Epithelial cell of proximal tubule (primary cell): Measurements from ENCODE around the gene PAX8. TPM values are rescaled to one million over a fixed set of nuclear protein-coding genes. Genes with fewer than 3 reads are reported as not detected.

Source experiments
- DNase-seq: peaks from one replicate; pipeline ENCODE4 v3.0.0-alpha.2; 2011; ENCODE audit warnings: low read depth
- H3K4me3 ChIP-seq: 2 replicates; pipeline ENCODE4 v1.5.1; 2011; ENCODE audit warnings: low read depth, mild to moderate bottlenecking, low read length
- total RNA-seq: library from RNA; depleted of rRNA; stranded (reverse); fragments of >200 nt; gene quantifications from 2 replicates; pipeline ENCODE4 v1.2.3, GENCODE V29; 2015
- TF ChIP-seq, protein P1 (sequence below): conservative IDR thresholded peaks from 2 replicates; pipeline ENCODE4 v1.5.1; 2012; ENCODE audit warnings: low read depth, mild to moderate bottlenecking, low read length

PAX8 gene
- total RNA-seq, 1 donor from 2014 or later: 127 TPM

DNA sequence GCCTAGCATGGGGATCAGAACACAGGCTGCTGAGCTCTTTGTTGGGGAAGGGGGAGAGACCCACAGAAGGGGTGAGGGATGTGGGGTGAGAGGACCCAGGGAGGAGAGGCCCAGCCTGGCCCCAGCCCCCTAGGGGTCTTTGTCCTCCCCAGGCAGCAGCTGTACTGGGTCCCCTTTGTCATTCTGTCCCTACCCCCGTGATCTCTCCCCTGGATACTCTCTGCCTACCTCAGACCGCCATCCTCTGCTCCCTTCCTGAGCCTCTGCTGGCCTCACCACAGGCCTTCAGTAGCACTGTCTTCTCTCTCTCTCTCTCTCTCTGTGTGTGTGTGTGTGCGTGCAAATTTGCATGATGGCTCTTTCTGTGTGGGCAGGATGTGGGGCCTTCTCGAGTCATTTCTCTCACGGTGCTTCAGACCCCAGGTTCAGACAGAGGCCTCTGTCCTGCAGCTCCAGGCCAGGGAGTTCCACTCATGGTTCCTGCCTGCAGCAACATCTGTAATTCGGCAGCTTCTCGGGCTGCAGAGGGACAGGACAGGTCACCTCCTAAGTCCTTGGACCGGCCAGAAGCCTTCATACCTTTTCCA is 103.6 kb downstream of the PAX8 start:
- TF ChIP-seq, protein P1, sequence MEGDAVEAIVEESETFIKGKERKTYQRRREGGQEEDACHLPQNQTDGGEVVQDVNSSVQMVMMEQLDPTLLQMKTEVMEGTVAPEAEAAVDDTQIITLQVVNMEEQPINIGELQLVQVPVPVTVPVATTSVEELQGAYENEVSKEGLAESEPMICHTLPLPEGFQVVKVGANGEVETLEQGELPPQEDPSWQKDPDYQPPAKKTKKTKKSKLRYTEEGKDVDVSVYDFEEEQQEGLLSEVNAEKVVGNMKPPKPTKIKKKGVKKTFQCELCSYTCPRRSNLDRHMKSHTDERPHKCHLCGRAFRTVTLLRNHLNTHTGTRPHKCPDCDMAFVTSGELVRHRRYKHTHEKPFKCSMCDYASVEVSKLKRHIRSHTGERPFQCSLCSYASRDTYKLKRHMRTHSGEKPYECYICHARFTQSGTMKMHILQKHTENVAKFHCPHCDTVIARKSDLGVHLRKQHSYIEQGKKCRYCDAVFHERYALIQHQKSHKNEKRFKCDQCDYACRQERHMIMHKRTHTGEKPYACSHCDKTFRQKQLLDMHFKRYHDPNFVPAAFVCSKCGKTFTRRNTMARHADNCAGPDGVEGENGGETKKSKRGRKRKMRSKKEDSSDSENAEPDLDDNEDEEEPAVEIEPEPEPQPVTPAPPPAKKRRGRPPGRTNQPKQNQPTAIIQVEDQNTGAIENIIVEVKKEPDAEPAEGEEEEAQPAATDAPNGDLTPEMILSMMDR: no peak
- no peak overlapping the region for H3K4me3 ChIP-seq
- DNase-seq: no peak

DNA sequence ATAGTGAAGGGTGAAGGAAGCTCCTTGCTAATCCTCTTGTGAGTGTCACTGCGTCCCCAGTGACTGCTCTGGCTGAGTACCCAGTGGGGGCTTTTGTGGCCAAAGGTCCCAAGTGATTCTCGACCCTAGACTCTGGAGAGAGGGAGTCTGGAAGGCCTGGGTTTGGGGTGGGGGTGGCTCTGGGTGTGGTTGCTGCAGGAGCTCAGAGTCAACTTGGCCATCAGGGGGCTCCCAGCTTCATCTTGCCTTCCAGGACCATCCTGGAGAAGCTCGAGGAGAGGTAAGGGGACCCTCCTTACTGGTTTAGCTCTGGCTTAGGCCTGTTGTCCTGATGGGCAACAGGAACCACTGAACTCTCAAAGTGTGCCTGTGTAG is 104.4 kb downstream of the PAX8 start:
- TF ChIP-seq, protein P1: no peak
- H3K4me3 ChIP-seq: no peak overlapping the region
- DNase-seq: no peak

DNA sequence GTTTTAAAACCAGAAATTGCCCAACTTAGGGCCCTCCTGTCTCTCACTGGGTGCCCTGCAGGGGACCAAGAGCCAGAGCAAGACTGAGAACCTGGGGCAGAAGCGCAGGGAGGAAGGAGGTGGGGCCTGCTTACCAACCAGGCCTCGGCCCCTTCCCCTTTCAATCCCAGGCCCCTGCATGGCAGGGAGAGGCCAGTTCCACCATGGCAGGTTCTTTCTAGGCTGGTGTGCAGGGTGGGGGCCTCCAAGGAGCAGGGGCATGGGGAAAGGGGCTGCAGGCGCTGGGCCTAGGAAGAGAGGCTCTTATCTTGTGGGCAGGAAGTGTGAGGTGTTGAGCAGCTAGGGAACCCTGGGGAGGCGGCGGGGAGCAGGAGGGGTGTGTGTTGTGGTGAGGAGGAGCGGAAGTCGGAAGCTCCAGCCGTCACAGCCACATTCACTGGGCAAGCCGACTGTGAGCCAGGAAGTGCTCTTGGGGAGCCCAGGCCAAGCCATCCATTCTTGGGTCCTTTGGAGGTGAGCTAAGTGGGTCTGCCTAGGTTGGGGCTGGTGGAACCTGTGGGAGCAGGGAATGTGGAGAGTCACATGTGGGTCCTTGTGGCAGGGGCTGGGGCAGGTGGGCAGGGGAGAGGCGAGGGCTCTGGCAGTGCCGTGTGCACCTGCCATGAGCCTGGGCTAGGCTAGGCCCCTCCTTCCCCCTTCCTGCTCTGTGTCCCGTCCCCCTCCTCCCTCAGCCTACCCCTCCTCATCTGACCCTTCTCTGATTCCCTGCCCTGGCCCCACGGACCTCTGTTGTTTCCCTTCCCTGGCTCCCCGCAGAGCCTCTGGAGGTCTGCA is 105.0 kb downstream of the PAX8 start, which contains the start of gene PSD4:
TSS of gene PSD4 (plus strand) at position 430 of the 834 bp plus-strand sequence. CDS start 8,486 bp downstream, outside the sequence.
- TF ChIP-seq, protein P1: no peak
- H3K4me3 ChIP-seq: no peak within 1 kb of the TSS
- no peak for DNase-seq

DNA sequence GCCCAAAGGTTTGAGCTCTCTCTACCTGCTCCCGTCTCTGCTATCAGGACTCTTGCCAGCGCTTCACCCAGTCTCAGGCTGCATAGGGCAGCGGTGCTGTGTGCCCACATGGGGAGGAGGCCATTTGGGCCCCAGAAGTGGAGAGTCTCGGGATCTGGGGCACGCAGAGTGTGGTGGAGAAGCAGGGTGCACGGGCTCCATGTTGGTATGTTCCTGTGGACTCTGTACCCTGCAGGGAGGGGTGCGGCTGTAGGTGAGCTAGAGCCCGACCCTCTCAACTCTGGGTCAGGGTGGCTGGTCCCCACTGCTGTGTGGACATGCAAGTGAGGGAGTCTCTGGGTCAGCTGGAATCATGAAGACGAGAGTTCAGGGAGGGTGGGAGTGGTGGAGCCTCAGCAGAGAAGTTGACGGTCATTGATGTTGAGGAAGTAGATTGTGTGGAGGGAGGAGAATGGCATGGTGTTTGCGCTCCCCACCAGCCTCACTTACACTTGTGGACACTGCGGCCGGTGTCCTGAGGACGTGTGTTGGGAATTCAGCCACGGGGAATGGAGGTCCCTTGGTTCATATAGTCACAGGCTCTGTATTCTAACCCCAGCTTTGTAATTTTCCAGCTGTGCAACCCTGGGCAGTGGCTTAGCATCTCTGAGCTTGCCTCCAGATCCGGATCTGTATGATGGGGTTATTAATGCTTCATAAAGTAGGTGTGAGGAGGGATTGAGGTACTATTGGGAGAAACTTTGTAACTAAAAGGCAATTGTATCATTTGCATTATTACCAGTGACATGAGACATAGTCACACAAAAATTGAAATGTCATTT is 105.8 kb downstream of the PAX8 start:
- TF ChIP-seq, protein P1: no peak
- no peak overlapping the region for H3K4me3 ChIP-seq
- no peak for DNase-seq

DNA sequence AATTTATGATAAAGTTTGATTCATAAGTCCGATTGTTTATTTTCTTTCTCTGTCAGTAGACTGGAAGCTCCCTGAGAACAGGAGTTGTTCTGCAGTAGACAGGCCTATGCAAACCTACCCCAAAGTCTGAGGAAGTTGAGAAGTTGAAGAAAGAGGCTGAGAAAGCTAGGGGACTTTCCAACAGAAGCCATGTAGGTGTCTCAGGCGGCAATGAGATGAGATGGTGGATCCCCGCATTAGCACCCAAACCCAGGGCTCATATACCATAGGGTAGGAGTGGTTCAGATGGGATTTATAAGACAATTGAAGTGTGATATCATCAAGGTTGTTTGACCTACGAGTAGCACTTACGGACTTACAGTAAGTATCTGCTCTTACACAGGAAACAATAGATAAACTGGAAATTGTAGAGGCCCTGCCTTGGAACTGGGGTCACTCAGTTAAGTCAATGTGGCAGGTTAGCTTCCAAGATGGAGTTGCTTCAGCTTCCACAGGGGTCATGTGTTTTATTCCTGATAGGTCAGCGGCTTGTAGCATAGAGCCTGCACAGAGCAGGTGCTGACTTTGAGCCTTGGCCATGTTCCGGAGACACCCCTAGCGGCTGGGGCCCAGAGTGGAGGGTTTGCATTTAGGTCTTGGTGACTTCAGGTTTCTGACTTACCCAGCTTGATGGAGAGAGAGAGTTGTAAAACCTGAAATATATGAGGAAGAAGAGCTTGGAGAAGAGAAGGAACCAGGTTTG is 107.2 kb downstream of the PAX8 start:
- no peak for DNase-seq
- TF ChIP-seq, protein P1: no peak
- H3K4me3 ChIP-seq: no peak overlapping the region

DNA sequence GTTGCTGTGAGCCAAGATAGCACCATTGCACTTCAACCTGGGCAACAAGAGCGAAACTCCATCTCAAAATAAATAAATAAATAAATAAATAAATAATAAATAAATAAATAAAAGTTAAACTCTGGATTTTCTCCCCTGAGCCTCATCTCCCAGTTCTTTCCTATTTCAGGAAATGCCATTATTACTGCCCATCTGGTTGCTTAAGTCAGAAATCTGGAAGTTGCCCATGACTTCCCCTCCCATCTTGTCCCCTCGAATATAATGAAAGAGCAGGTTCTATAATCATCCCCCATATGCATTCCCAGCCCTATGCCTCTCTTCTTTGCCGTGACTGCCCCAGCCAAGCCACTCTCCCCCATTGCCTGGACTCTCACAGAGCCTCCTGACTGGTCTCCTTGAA is 109.1 kb downstream of the PAX8 start:
- H3K4me3 ChIP-seq: no peak overlapping the region
- no peak for DNase-seq
- TF ChIP-seq, protein P1: no peak
